Mucosa of gallbladder (tissue), 1 donor: ENCODE data around the gene ACSL3. TPM values are rescaled to one million over a fixed set of nuclear protein-coding genes. Genes with fewer than 3 reads are reported as not detected.
A peak's percentile ranks its signal among the peaks of the same experiment; 100 is the strongest.
"Not testable (repeated sequence)": the region's sequence is repeated elsewhere in the genome, so short reads cannot be mapped to it uniquely, and the experiment has no call there.

Experiments
- DNase-seq: peaks from one replicate; pipeline ENCODE4 v3.0.0-alpha.2; 2020; ENCODE audit warnings: low spot score
- total RNA-seq: library from RNA; stranded (reverse); gene quantifications from one replicate; pipeline ENCODE4 v1.2.1, GENCODE V29; 2021
- donor health status: DM: no; HTN: no; CAD: no.

ACSL3 gene
- 68.5 TPM for total RNA-seq

DNA sequence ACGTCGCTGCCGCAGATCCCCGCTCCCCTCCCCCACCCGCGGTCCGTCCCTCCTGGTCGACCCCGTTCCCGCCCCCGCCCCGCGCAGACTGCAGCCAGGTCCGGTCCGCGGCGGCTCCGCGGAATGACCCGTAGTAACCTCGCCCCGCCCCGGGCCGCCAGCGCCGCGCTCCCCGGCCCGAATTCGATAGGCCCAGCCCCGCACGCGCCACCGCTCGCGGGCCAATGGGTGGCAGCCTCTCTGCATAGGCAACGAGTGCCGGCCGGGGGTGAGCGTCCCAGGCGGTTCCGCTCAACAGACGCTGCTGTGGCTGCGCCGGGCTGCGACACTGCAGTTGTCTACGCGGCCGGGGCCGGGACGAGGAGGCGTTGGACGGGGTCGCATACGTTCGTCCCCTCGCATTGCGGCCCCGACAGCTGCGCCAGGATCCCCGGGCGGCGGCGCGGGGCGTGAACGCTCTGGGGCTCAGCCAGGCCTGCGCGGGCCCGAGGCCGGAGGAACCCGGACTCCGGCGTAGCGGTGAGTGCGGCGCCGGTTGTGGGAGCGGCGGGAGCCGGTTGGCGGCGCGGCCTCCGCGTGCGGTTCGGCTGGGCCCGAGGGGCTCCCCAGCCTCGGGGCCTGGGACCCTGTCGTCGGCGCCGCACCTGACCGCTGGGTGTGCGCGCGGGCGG, at the start of gene ACSL3:
ACSL3 (plus strand) TSS at position 297 of the 671 bp plus-strand sequence. CDS start 47,737 bp downstream, outside the sequence.
- DNase-seq, result peak; percentile 96

DNA sequence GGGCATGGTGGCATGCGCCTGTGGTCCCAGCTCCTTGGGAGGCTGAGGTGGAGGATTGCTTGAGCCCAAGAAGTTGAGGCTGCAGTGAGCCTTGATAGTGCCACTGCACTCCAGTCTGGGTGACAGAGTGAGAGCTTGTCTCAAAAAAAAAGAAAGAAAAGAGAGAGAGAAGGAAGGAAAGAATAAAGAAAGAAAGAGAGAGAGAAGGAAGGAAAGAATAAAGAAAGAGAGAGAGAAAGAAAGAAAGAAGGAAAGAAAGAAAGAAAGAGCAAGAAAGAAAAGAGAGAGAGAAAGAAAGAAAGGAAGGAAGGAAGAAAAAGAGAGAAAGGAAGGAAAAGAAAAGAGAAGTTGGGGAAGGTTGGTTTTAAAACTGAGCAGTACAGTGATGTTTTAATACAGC, 49.0 kb upstream of the ACSL3 start:
- no peak for DNase-seq

DNA sequence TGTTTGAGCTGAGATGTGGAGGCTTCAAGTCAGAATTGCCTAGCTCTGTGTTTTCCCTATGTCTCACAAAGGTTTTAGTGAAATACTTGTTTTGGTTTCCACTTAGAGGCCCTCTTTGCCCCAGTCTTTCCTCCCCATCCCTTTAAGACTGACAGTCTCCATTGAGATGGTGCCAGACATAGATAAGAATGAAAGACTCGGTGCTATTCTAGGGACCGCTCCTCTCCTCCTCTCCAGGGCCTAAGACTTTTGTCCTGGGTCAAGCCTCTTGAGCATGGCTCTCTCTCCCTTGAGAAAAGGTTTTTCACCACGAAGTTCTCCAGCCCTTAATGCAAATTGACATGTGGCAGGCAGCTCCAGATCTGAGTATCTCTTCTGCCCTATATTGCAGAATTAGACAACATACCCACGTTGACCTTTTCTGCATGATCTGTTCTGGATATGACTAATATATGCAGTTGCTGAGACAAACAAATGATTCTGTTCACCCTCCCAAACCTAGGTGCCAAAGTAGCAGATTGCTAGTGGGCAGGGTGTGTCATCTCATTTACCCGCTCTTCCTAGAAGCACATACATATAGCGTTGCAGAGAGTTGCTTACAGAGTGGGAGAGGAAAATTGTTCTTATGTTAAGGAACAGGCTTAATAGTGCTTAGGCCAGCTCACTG, 47.5 kb upstream of the ACSL3 start:
- no peak for DNase-seq

DNA sequence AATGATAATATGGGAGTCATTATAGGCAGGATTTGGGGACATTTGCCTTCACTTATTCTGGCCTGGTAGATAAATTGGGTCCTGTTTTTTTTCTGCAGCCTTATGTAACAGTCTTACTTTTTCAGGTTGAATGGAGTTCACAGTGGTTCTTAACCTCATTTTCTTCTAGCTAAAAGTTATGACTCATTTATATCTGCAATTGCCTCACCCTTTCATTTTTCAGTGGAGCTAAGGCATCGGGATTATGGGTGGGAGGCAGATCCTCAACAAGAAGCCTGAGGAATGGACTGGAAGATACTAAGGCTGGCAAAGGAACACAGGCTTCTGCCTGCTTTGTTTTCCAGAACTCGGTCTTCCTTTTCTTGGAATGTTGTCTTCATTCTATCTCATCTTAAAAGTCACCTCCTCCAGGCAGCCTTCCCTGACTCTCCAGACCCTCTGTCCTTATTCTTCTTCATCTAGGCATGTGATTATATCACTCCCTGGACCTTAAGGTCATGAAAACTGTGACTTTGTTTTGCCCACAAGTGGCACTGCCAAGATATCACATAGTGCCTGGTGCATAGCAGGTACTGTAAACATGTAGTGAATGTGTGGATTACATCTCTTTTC, 41.0 kb upstream of the ACSL3 start:
- no peak for DNase-seq

DNA sequence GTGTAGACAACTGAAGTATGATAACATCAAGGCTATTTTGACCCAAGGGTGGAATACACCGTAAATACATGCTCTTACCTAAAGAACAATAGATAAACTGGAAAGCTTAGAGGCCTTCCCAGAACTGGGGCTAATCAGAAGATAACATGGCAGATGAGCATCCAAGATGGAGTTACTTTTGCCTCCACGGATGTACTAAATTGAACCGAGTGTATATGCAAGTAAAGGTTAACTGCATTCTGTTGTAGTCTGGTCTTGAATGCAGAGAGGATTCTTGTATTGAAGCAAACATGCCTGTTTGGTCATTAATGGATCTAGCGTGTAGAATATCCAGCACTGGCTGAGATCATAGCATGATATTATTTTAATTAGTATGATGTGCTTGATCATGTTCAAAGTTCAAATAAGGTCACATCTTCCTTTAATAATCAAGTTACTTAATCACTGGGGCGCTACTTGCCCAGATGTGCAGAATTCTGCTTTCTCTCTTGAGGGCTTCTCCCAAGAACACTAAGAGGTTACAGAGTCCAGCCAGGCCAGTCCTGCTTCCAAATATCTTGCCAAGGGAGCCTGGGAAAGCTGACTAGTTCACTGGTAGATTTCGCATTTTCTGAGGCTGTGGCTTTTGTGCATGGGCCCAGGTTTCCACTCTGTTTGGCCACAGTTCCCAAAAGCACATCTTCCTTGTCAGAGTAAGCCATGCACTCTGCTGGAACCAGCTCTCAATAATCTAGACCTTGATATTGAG, 37.5 kb upstream of the ACSL3 start:
- DNase-seq, result no peak

DNA sequence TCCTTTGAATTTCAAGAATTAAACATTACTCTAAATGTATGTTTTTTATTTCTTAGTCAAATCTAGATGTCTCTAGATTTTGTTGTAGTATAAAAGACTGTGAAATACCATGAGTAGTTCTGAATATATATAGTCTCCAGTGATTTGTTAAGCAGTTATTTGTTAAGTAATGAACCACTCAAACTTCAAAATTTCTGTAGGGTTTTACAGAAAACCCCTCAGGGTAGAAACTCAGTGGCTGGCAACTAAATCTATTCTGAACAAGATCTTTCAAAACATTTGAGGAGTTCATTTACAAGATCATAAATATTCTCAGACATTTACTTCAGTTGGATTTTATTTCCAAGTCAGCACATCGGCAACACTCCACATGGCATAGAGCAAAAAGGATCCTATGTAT, 35.8 kb upstream of the ACSL3 start:
- DNase-seq, result no peak

DNA sequence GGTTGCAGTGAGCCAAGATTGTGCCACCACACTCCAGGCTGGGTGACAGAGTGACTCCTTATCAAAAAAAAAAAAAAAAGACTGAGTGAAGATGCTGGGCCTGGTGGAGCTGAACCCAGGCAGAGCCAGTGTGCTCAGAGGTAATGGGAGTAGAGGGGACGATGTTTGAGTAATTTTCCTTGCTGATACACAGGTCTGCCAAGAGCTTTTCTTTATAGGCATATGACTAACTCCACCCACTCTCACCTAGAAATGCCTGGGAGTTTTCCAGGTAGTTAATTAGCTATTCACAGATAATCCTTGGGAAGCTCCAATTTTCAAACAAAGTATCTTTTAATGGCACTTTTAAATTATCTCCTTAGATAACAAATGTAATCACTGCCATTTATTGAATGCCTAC, 33.4 kb upstream of the ACSL3 start:
- DNase-seq, result no peak

DNA sequence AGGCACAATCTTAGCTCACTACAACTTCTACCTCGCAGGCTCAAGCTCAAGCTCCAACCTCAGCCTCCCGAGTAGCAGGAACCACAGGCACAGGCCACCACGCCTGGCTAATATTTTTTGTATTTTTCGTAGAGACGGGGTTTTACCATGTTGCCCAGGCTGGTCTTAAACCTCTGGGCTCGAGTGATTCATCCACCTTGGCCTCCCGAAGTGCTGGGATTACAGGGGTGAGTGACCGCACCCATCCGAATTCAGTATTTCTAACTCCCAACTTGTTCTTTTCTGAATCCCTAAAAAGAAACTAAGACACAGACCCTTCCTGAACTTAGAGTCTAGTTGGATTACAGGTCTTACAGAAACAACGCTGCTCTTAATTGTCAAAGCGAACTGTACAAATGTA, 32.3 kb upstream of the ACSL3 start:
- no peak for DNase-seq

DNA sequence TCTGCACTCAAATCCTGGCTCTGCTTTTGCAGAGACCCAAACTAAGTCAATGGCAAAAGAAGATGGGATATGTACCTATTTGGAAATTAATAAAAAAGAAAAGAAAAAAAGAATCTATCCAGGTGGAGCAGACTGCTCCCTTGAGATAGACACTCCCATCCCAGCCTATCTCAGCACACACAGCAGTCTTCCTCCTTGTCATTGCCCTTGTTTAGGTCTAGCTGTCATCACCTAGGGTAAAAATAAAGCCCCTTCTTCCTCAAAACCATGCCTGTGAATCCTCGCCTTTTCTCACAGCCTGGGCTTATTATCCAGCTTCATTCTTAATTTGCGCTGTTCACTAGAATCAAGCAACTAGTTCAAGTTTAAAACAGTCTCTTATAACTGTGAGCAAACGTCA, 30.7 kb upstream of the ACSL3 start:
- DNase-seq, result no peak

DNA sequence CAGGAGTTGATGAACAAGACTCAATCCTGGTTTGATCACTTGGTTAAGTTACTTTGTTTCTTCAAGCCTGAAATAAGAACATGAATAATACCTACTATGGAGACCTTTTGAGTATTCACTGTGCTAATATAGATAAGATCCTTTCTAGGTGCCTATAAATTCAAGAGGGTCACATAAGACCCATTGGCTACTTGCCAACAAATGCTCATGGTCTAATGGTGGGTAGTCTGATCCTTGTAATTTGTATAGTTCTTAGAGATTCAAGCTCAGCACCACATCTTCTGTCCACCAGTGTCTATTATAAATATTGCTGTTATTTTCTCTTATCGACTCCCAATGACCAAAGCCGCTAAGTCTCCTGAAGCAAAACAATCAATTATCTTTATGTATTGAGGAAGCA, 27.4 kb upstream of the ACSL3 start:
- DNase-seq, result no peak

DNA sequence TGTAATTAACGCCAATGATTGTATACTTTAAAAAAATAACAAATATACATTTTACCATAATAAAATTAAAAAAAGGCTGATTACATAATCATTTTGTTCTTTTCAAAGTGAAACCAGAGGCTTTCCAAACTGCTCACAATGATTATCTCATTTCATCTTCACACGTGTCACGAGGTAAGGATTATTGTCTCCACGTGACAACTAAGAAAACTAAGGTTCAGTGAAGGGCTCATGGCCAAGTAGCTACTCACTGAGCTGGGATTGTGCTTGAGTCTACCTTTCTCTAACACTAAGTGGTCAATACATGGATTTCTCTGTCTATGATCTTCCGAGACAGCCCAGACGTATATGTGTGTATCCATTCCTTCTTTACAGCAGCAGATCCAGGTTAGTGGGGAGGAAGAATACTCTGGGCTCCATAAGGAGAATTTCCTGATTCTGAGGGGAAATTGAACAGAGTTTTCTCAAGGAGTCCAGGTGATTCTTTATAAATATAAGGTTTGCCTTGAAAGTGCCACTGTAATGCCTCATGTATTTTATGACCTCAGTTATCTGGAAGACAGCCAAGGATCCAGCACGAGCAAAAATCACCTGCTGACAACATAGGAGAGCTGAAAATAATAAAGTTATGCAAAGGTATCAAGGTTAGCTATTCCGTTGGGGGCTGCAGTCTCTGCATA, 25.6 kb upstream of the ACSL3 start:
- no peak for DNase-seq

DNA sequence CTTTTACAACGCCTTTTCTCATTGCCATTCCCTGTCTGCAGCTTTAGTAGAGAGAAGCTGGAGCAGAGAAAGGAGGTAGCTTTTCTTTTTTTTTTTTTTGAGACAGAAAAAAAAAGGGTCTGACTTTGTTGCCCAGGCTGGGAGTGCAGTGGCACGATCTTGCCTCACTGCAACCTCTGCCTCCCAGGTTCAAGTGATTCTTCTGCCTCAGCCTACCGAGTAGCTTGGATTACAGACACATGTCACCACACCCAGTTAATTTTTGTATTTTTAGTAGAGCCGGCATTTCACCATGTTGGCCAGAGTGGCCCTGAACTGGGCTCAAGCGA, 25.0 kb upstream of the ACSL3 start:
- DNase-seq, result no peak

DNA sequence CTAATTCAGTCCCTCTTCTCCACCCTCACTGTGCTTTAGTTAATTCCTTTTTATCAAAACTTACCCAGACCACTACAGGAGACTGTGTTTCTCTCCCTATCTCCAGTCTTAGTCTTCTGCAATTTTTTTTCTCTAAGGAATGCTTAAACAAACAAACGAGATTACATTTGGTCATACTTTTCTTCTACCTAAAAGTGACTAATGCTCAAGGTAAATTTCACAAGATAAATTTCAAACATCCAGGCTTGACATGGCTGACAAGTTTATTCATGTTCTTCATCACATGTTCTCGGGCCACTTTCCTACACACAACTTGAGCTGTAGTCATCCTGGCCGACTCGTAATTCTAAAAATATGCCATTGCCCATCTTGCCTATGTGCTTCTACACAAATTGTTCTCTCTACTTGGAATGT, 23.2 kb upstream of the ACSL3 start:
- DNase-seq, result no peak

DNA sequence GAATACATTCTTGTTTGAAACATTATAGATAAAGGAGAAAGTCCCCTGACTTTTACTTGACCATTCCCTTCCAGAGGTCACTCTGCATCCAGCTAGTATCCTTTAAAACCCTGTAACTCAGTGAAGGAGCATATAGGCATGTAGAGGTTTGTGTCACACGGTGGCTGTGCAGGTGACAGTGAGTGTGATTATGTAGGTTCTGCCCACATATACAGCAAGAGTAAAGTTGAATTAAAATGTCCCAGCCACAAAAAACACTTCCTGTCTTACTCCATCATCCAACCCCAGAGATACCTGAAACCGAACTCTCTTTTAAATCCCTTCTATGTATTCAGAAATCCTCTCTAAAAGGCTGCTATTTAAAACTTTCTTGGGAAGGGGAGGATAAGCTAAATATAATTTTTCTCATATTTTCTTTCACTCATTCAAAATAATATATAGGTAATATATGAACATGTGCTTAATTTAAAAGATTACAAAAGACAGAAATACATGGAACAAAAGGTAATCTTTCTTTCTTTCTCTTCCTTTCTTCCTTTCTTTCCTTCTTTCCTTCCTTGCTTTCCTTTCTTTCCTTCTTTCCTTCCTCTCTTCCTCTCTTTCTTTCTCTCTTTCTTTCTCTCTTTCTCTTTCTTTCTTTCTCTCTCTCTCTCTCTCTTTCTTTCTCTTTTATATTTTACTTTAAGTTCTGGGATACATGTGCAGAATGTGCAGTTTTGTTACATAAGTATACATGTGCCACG, 20.6 kb upstream of the ACSL3 start:
- DNase-seq, result no peak

DNA sequence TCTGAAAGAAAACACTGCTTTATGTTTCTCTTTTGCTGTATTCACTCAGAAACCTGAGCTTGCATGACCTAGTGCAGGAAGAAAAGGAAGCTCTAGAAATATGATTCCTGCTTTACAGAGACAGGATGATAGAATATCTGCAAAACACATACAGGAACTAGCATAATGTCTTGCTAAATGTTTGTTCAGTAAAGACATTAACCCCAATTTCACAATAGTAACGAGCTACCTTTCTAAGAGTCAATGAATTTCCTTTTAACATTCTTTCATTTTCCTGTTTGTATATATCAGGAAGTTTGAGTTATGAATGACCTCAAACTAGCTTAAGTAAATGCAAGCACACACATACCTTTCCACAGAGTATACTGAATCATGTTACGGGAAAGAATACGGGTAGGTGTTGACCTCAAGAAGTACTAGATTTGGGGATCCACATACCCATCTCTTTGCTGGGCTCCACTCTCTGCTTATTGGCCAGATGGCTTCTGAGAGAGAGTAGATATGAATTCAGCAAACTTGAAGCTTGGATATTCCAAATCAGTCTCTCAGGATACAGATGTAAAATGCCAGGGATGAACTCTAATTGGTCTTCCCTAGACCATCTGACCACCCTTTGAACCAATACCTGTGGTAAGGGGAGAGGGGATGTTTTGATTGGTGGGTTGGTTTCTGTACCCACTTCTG, 18.2 kb upstream of the ACSL3 start:
- DNase-seq, result no peak

DNA sequence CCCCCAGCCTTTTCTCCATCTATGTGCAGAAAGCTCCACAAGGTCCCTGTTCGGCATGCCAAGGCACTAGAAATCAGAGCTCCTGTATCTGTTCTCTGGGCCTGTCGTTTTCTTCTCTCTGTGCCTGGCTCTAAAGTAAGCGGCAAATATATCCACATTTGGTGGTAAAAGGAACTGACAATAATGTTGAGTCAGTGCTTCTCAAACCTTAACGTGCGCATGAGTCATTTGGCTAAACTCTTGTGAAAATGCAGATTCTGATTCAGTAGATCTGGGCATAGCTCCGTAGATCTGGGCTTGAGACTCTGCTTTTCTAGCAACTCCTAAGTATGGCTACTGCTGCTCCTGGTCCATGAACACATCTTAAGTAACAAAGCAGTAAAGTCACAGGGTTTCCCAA, 16.5 kb upstream of the ACSL3 start:
- no peak for DNase-seq

DNA sequence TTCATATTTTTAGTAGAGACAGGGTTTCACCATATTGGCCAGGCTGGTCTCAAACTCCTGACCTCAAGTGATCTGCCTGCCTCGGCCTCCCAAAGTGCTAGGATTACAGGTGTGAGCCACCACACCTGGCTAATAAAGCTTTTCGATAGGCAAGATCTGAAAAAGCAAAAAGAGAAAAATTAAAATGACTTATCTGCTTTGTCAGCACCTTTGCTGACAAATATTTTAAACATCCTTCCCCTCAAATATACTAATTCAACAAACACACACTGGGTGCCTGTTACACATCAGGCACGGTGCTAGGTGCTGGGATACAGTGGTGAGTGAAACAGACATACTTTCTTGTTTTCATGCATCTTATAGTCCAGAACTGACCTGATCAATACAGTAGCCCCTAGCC, 15.5 kb upstream of the ACSL3 start:
- DNase-seq, result not testable (repeated sequence)

DNA sequence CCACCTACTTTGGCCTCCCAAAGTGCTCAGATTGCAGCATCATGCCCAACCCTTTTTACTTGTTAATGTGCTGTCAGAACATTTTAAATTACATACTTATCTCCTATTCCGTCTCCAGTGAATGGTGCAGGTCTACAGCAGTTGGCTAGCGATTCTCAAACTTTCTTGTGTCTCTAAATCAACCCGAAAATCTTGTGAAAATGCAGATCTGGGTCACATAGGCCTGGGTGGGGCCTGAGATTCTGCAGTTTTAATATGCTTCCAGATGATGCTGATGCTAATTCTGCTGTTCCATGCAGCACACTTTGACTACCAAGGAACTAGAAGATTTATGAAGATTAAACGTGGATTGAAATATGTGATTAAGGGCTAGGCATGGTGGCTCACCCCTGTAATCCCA, 14.8 kb upstream of the ACSL3 start:
- no peak for DNase-seq

DNA sequence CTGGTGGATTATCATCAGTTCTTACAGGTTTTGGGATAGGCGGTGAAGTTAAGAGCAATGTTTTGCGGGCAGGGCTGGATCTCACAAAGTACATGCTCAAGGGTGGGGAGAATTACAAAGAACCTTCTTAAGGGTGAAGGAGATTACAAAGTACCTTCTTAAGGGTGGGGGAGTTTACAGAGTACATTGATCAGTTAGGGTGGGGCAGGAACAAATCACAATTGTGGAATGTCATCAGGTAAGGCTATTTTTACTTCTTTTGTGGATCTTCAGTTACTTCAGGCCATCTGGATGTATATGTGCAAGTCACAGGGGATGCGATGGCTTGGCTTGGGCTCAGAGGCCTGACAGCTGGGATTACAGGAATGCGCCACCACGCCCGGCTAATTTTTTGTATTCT, 12.8 kb upstream of the ACSL3 start:
- not testable (repeated sequence) for DNase-seq

DNA sequence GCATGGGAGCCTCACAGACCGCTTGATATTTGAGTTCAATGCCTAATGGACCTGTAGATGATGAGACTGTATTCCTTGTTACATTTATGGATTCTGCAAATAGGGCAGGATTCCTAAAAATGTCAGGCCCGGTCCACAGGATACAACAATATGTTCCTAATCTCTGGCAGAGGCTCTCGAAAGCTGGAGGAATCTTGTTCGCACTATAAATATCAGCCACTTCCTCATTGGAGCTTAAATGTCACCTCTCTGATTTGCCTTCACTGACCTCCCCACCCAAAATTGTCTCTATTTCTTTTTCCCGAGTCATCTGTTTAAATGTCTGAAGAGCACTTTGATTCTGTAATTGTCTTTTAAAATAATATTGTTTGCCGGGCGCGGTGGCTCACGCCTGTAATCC, 12.0 kb upstream of the ACSL3 start:
- DNase-seq, result no peak
